HG03064 (cell line): Measurements from ENCODE around the gene RASGRP2.

Experiments used
- ATAC-seq: cut with Tn5 transposase; IDR thresholded peaks from one replicate; pipeline ENCODE4 v1.9.1; 2021; ENCODE audit warnings: low read depth; ENCODE audit not compliant: unreplicated experiment

RASGRP2 gene

DNA sequence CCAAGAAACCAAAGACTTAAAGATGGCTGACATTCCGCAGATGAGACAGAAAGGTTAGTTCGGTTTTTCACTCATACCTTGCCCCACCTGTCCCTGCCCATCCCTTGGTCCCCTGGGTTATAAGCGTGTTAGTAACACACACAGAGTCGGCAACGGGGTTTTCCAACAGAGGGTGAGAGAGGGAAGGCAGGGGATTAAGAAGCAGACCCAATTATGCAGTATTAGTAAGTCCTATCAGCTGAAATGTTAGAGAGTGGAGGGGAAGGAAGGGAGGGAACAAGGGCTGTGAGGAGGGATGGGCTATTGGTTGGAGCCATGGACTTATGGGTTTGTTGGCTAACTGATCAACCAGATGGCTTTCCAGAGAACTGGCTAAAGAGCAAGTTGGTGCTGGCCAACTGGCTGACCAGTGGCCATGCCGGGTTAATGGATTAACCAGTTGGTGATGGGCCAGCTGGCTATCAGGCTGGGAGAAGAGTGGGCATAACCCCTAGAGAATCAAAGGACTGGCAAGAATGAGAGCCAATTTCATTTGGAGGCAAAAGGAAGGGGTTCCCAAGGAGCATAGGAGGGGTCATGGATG lies 66.4 kb downstream of the RASGRP2 start:
- ATAC-seq = no peak
